H7 (cell line): ENCODE results near the gene PRMT7. TPM values are rescaled to one million over a fixed set of nuclear protein-coding genes. Genes with fewer than 3 reads are reported as not detected.

ENCODE experiments used
- DNase-seq: peaks from one replicate; pipeline ENCODE4 v3.0.0; 2012
- H3K27me3 ChIP-seq: 2 replicates; pipeline ENCODE4 v1.6.0; 2011; ENCODE audit warnings: mild to moderate bottlenecking, low read length; ENCODE audit not compliant: control insufficient read depth, insufficient read depth
- H3K36me3 ChIP-seq: replicated peaks from 2 replicates; pipeline ENCODE4 v1.5.1; 2011; ENCODE audit warnings: low read length; ENCODE audit not compliant: control insufficient read depth, insufficient read depth
- H3K4me3 ChIP-seq: 2 replicates; pipeline ENCODE4 v1.5.1; 2011; ENCODE audit warnings: low read depth, mild to moderate bottlenecking, control low read depth, low read length, moderate library complexity; ENCODE audit not compliant: insufficient read depth
- total RNA-seq: library from RNA; depleted of rRNA; stranded (reverse); fragments of >200 nt; shearing (Covaris generic); gene quantifications from 2 replicates; pipeline ENCODE4 v1.2.3, GENCODE V29; 2014

The PRMT7 gene
- total RNA-seq, 1 experiment from 2014 or later: 56.5 TPM

GRCh38 chr16:68344252-68344651, 33.4 kb downstream of the PRMT7 start:
- no peak for DNase-seq
- peaks cover 34% of the 10 kb centered on the region for H3K36me3 ChIP-seq
- H3K27me3 ChIP-seq: no peaks in the 10 kb centered on the region
- no peak overlapping the region for H3K4me3 ChIP-seq

DNA sequence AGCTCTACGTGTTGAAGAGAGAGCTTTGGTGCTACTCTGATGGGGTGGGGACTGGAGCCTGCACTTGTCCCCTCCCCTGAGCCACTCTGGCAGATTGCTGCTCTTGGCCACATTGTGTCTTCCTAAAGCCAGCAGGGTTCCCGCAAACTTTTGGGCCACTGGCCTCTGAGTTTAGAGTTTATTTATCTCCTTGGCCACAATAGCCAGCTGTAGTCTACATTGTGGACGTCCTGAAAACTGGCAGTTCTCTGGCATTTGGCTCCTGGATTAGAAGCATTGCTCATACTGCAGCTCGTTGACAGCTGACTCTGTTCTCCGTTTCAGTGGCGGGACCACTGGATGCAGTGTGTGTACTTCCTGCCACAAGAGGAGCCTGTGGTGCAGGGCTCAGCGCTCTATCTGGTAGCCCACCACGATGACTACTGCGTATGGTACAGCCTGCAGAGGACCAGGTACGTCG, 34.6 kb downstream of the PRMT7 start:
- no peaks in the 10 kb centered on the region for H3K27me3 ChIP-seq
- DNase-seq: no peak
- H3K4me3 ChIP-seq: no peak overlapping the region
- peaks cover 28% of the 10 kb centered on the region for H3K36me3 ChIP-seq

DNA sequence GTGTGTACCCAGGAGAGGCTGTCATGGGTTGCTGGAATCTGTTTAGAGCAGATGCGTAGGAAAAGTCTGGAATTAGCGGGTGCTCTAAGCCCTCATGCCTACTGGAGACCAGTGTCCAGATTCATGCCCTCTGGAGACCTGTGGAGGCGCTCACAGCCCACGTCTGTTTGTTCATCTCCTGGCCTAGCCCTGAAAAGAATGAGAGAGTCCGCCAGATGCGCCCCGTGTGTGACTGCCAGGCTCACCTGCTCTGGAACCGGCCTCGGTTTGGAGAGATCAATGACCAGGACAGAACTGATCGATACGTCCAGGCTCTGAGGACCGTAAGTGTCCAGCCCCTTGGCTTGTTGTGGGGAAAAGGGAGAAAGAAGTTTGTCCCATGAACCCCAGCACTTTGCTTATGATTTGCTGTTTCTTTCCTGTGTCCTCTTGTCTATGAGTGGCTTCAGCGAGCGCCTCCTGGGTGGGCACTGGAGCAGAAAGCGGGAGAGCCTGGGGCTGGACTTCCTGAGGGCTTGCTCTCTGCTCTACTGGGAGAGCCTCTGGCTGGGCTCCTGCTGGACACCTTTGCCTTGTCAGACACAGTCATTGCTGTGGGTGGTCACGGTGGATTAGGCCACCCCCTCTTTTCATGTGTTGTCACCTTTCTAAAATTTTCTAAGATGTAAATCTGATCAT, 35.3 kb downstream of the PRMT7 start:
- H3K36me3 ChIP-seq: peaks cover 26% of the 10 kb centered on the region
- H3K27me3 ChIP-seq: no peaks in the 10 kb centered on the region
- DNase-seq: no peak

DNA sequence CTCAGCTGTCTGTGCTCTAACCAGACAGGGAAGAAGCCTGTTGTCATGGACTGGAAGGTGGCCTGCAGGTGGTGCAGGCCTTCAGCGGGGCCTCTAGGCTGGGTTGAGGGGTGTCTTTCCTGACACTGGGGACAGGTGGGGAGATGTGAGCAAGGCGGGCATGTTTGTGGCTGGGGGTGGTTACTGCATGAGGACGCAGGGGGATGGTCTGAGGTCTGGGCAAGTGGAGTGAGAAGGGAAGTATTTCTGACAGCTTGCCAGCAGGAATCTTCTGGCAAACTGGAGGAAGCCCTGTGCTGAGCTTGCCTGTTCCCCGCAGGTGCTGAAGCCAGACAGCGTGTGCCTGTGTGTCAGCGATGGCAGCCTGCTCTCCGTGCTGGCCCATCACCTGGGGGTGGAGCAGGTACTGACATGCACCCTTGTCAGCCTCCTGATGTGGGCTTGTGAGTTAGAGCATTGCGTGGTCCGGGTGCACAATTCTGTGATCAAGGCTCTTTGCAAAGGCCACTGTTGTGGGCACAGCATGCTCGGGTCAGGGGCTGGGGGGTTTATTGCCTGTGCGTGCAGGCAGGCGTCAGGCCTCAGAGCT, 36.2 kb downstream of the PRMT7 start:
- Histone ChIP-seq H3K27me3 (no peaks in the 10 kb centered on the region), H3K4me3 (no peak overlapping the region), H3K36me3 (peaks cover 25% of the 10 kb centered on the region)
- no peak for DNase-seq

More for the DNA sequence above, 35.3 kb downstream of the PRMT7 start:
- H3K4me3 ChIP-seq: no peak overlapping the region

DNA sequence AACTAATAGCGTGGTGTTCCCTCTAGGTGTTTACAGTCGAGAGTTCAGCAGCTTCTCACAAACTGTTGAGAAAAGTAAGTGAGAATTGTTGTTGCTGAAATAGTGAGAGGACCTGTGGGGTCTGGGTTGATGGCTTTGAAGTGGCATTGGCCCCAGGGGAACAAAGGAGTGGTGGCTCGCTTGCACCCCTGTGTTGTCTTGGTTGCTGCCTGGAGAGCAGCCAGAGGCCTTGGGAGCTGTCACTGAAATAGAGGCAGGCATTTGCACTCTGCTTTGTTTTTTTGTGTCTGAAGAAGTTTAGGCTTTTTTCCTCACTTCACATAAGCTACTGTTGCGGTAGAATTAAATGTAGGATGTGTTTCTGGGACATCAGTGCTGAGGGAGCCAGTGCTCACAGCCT, 36.8 kb downstream of the PRMT7 start:
- Histone ChIP-seq H3K27me3 (no peaks in the 10 kb centered on the region), H3K36me3 (peaks cover 25% of the 10 kb centered on the region)
- DNase-seq: no peak

DNA sequence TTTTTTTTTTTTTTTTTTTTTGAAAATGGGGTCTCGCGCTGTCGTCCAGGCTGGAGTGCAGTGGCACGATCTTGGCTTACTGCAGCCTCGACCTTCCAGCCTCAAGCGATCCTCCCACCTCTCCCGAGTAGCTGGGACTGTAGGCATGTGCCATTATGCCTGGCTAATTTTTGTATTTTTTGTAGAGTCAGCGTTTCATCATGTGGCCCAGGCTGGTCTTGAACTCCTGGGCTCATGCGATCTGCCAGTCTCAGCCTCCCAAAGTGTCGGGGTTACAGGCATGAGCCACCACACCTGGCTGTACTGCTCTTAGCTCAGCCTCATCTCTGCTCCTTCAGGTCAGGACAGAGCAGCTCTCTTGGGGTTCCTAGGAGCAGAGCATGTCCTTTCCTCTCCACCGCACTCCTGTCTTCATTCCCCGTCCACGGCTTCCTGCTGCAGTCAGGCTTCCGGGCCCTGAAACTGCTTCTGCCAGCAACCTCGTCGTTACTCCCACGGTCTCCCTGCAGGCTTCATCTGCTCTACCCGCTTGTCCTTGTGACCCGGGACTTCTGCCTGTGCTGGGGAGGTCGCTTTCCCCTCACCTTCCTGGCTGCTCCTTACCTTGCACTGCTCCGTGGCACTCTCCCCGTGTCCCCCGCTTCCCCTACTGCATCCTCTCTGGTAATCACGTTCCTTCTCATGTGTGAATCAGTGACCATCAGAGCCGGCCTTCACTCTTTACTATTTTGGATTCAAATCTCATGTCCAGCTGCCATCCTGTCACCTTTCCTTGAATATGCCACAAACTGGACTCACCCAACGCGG, 38.0 kb downstream of the PRMT7 start:
- no peak for DNase-seq
- peaks cover 31% of the 10 kb centered on the region for H3K36me3 ChIP-seq
- no peak overlapping the region for H3K4me3 ChIP-seq
- H3K27me3 ChIP-seq: no peaks in the 10 kb centered on the region

More for the DNA sequence above, 36.8 kb downstream of the PRMT7 start:
- H3K4me3 ChIP-seq: no peak overlapping the region

DNA sequence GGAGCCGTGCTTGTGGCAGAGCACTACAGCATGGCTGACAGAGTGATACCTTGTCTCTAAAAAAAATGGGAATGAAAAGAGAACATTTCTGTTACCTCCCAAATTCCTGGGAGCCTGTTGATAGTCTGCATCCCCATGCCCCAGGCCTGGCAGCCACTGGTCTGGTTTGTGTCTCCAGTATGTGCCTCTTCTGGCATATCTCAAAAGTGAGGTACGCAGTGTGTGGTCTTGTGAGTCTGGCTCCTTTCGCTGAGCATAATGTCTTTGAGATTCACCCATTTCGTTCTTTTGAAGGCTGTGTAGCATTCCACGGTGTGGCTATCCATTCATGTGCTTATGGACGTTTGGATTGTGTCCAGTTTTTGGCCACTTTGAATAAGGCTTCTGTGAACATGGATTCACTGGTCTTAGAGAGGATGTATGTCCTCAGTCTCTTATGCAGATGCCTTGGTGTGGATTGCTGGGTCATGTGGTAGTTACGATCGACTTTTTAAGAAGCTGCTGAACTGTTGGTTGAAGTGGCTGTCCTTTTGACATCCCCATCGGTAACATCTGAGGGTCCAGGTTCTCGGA, 39.1 kb downstream of the PRMT7 start:
- Histone ChIP-seq H3K36me3 (peaks cover 32% of the 10 kb centered on the region), H3K27me3 (no peaks in the 10 kb centered on the region)
- no peak for DNase-seq

GRCh38 chr16:68350813-68351350, 40.1 kb downstream of the PRMT7 start:
- Histone ChIP-seq H3K4me3 (no peak overlapping the region), H3K27me3 (no peaks in the 10 kb centered on the region), H3K36me3 (peaks cover 27% of the 10 kb centered on the region)
- DNase-seq: no peak

More for the DNA sequence above, 39.1 kb downstream of the PRMT7 start:
- no peak overlapping the region for H3K4me3 ChIP-seq

DNA sequence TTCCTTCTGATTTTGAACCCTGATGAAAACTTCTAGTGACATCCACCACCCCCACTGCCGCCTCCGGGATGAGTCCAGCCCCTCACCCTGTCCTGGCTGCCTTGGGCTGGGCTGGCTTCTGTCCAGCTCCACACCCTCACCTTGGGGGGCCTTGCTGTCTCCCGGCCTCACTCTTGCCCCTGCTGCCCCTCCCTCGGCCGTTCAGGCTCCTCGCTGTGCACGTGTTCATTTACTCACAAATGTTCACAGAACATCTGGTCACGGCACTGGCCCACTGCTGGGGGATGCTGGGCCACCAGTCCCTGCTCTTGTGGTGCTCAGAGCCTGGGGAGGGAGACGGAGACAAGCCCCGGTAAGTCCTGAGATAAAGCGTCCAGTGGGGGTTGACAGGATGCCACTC, 40.6 kb downstream of the PRMT7 start:
- Histone ChIP-seq H3K27me3 (no peaks in the 10 kb centered on the region), H3K4me3 (no peak overlapping the region), H3K36me3 (peaks cover 26% of the 10 kb centered on the region)
- no peak for DNase-seq

DNA sequence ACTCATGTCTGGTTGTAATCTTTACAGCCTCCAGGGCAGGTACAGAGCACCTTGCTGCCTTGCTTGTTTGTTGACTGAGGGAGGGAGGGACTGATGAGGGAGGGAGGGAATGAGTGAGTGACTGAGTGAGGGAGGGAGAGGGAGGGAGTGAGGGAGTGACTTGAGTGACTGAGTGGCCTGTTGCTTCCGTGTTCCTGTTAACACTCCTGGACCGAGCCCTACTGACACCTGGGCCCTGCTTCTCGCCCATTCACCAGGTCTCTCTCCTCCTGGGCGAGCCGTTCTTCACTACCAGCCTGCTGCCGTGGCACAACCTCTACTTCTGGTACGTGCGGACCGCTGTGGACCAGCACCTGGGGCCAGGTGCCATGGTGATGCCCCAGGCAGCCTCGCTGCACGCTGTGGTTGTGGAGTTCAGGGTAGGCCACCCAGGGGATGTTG, 41.2 kb downstream of the PRMT7 start:
- Histone ChIP-seq H3K4me3 (no peak overlapping the region), H3K27me3 (no peaks in the 10 kb centered on the region), H3K36me3 (peaks cover 28% of the 10 kb centered on the region)
- no peak for DNase-seq

GRCh38 chr16:68353366-68353765, 42.5 kb downstream of the PRMT7 start:
- Histone ChIP-seq H3K27me3 (no peaks in the 10 kb centered on the region), H3K36me3 (peaks cover 24% of the 10 kb centered on the region), H3K4me3 (no peak overlapping the region)
- DNase-seq: no peak

DNA sequence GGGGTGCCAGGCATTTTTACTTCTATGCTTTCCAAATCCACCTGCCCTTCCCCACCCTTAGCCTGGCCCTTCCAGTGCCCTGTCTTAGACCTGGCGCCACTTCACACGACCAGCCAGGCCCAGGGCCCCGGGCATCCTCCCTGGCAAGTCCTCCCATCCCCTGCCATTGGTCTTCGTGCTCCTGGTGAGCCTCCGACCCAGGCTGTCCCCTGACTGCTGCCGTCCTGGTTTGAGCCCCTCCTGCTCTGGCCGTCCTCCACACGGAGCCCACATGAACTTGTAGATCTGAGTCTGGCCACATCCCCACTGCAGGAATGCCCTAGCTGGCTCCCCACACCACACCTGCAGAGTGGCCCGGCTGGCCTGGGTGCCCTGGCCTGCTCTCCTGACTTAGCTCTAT, 44.0 kb downstream of the PRMT7 start:
- Histone ChIP-seq H3K36me3 (peaks cover 17% of the 10 kb centered on the region), H3K27me3 (no peaks in the 10 kb centered on the region), H3K4me3 (no peak overlapping the region)
- DNase-seq: no peak

DNA sequence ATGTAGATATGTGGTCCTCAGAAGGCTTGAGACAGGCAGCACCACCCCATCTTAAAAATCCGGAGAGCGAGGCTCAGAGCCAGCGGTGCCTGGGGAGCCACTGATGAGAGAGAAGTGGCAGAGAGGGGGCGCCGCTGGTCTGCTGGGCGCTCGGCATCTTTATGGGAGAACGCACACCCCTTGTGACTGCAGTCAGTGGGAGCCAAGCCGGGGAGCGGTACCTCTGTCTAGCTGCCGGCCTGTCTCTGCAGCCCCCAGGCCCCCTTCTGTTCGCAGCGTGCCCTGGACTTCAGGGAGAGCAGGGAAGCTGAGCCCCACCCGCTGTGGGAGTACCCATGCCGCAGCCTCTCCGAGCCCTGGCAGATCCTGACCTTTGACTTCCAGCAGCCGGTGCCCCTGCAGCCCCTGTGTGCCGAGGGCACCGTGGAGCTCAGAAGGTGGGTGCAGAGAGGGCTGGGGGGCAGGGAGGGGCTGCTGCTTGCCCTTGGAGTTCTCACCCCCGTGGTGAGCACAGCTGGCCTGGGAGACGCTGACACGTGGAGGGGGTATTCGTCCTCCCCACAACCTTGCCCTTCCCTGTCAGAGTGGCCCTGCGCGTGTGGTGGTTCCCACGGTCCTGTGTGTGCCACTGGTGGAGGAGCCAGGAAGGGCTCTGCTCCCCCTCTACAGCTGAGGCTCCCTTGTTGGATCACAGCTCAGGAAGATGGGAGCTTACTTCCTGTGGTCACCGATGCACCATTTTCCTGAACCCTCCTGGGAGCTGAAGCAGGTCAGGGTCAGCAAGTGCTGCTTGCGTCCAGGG, 44.8 kb downstream of the PRMT7 start:
- H3K36me3 ChIP-seq: peaks cover 17% of the 10 kb centered on the region
- DNase-seq: peak; percentile 89
- H3K27me3 ChIP-seq: no peaks in the 10 kb centered on the region

More for the DNA sequence above, 44.8 kb downstream of the PRMT7 start:
- H3K4me3 ChIP-seq: no peak overlapping the region
